Sigmoid colon (tissue), 4 donors: ENCODE results near the gene MAN2A1.

Experiments
- CTCF ChIP-seq, 4 experiments: fragments of 450-650 bp in 3 of 4; fragments of 200-600 bp in 1 of 4; IDR thresholded peaks; one replicate each; pipeline ENCODE4 v1.5.1; 2016 to 2019; ENCODE audit warnings: antibody characterized with exemption in 4 of 4, mild to moderate bottlenecking in 3 of 4, moderate library complexity in 2 of 4
- EP300 ChIP-seq, 4 donors: sonication (generic); formaldehyde crosslinking; IDR thresholded peaks; one replicate each; pipeline ENCODE4 v1.6.1; 2017; ENCODE audit warnings: antibody characterized with exemption in 4 of 4
- POLR2A ChIP-seq, 2 donors: fragments of 450-650 bp; IDR thresholded peaks; one replicate each; pipeline ENCODE4 v1.6.1; 2016; ENCODE audit warnings: antibody characterized with exemption in 2 of 2, mild to moderate bottlenecking in 2 of 2, moderate library complexity in 2 of 2
- POLR2AphosphoS5 ChIP-seq, 4 donors: sonication (generic); formaldehyde crosslinking; IDR thresholded peaks; one replicate each; pipeline ENCODE4 v1.6.1; 2017; ENCODE audit warnings: antibody characterized with exemption in 4 of 4

GRCh38 chr5:109910874-109911273 is 221.1 kb downstream of the MAN2A1 start:
- TF ChIP-seq CTCF (IDR thresholded peaks at IDR 0.05) (no peak), EP300 (IDR thresholded peaks at IDR 0.05) (no peak), POLR2A (IDR thresholded peaks at IDR 0.05) (no peak), POLR2AphosphoS5 (IDR thresholded peaks at IDR 0.05) (no peak)
